MM.1S (cell line): ENCODE measurements around the gene CBLB.

Experiments
- EZH2 ChIP-seq: fragments of 300-600 bp; sonication (generic); optimal IDR thresholded peaks from 2 replicates; pipeline ENCODE3; 2017; ENCODE audit warnings: low read depth, mild to moderate bottlenecking, antibody characterized with exemption, low read length, mixed read lengths
- EZH2phosphoT487 ChIP-seq: fragments of 300-600 bp; sonication (generic); IDR thresholded peaks from 2 replicates; pipeline ENCODE4 v1.6.1; 2018; ENCODE audit warnings: antibody characterized with exemption, low read length
- TF ChIP-seq, protein P1 (sequence below): fragments of 300-600 bp; sonication (generic); IDR thresholded peaks from 2 replicates; pipeline ENCODE4 v1.5.1; 2016; ENCODE audit warnings: antibody characterized with exemption, low read length, mixed read lengths

GRCh38 chr3:105800320-105800719 is 68.5 kb downstream of the CBLB start:
- TF ChIP-seq, protein P1, sequence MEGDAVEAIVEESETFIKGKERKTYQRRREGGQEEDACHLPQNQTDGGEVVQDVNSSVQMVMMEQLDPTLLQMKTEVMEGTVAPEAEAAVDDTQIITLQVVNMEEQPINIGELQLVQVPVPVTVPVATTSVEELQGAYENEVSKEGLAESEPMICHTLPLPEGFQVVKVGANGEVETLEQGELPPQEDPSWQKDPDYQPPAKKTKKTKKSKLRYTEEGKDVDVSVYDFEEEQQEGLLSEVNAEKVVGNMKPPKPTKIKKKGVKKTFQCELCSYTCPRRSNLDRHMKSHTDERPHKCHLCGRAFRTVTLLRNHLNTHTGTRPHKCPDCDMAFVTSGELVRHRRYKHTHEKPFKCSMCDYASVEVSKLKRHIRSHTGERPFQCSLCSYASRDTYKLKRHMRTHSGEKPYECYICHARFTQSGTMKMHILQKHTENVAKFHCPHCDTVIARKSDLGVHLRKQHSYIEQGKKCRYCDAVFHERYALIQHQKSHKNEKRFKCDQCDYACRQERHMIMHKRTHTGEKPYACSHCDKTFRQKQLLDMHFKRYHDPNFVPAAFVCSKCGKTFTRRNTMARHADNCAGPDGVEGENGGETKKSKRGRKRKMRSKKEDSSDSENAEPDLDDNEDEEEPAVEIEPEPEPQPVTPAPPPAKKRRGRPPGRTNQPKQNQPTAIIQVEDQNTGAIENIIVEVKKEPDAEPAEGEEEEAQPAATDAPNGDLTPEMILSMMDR = no peak
- no peak for TF ChIP-seq EZH2
- TF ChIP-seq EZH2phosphoT487 = no peak
